CD4-positive, alpha-beta memory T cell (primary cell): Measurements from ENCODE around the gene UBR2. TPM values are rescaled to one million over a fixed set of nuclear protein-coding genes. Genes with fewer than 3 reads are reported as not detected.
A peak's percentile ranks its signal among the peaks of the same experiment; 100 is the strongest.

Source experiments
- CTCF ChIA-PET: fragments of 350-600 bp; sonication (Branson Sonifier 250); formaldehyde crosslinking; loops from one replicate; lab custom pipeline; 2021; ENCODE audit warnings: inconsistent platforms; ENCODE audit not compliant: partially characterized antibody; lab: Charles Lee
- POLR2A ChIA-PET: fragments of 350-600 bp; sonication (Branson Sonifier 250); formaldehyde crosslinking; loops from one replicate; lab custom pipeline; 2021; ENCODE audit not compliant: partially characterized antibody; lab: Charles Lee
- DNase-seq, 5 donors: peaks; one replicate each; pipeline versions ENCODE4 v3.0.0 to v3.0.0-alpha.2; 2020 to 2022; ENCODE audit warnings: mixed read lengths in 1 of 5
- H3K27ac ChIP-seq: one replicate; pipeline ENCODE4 v1.7.0; 2013; ENCODE audit warnings: low read depth, low read length
- H3K27me3 ChIP-seq: 2 replicates; pipeline ENCODE4 v1.7.0; 2013; ENCODE audit warnings: mild to moderate bottlenecking, low read length, moderate library complexity; ENCODE audit not compliant: insufficient read depth
- H3K36me3 ChIP-seq: 2 replicates; pipeline ENCODE4 v1.7.0; 2013; ENCODE audit warnings: mild to moderate bottlenecking, low read length, moderate library complexity; ENCODE audit not compliant: insufficient read depth
- H3K4me1 ChIP-seq: 2 replicates; pipeline ENCODE4 v1.7.0; 2013; ENCODE audit warnings: mild to moderate bottlenecking, low read length, moderate library complexity; ENCODE audit not compliant: insufficient read depth
- H3K4me3 ChIP-seq, 2 donors: one replicate each; pipeline ENCODE4 v1.7.0; 2013; ENCODE audit warnings: low read length in 2 of 2, mild to moderate bottlenecking in 1 of 2
- H3K9me3 ChIP-seq, 2 donors: one replicate each; pipeline ENCODE4 v1.7.0; 2013; ENCODE audit warnings: low read length in 2 of 2, control low read depth in 1 of 2; ENCODE audit not compliant: control insufficient read depth in 1 of 2
- H3K27ac Mint-ChIP-seq, 7 donors: one replicate each; pipeline ENCODE4 v1.8.0; 2020 to 2021; ENCODE audit warnings: mixed read lengths in 7 of 7, mild to moderate bottlenecking in 6 of 7, inconsistent platforms in 3 of 7, moderate library complexity in 3 of 7
- H3K27me3 Mint-ChIP-seq, 2 donors: one replicate each; pipeline ENCODE4 v1.8.0; 2020 to 2021; ENCODE audit warnings: mixed read lengths in 2 of 2
- H3K36me3 Mint-ChIP-seq, 2 donors: one replicate each; pipeline ENCODE4 v1.8.0; 2020 to 2021; ENCODE audit warnings: mixed read lengths in 2 of 2, inconsistent platforms in 1 of 2, mild to moderate bottlenecking in 1 of 2
- H3K4me1 Mint-ChIP-seq, 4 donors: one replicate each; pipeline ENCODE4 v1.8.0; 2020 to 2021; ENCODE audit warnings: mixed read lengths in 4 of 4, mild to moderate bottlenecking in 1 of 4
- H3K4me3 Mint-ChIP-seq, 8 donors: one replicate each; pipeline ENCODE4 v1.8.0; 2020 to 2021; ENCODE audit warnings: mixed read lengths in 8 of 8, mild to moderate bottlenecking in 7 of 8, moderate library complexity in 6 of 8, inconsistent platforms in 3 of 8
- H3K9me3 Mint-ChIP-seq, 8 donors: one replicate each; pipeline ENCODE4 v1.8.0; 2020 to 2021; ENCODE audit warnings: mixed read lengths in 8 of 8, mild to moderate bottlenecking in 5 of 8, inconsistent platforms in 3 of 8, moderate library complexity in 1 of 8
- intact Hi-C: fragments of 100-400 bp; cut with micrococcal nuclease; formaldehyde crosslinking; loops from one replicate; pipeline ENCODE4 v1.15.1; 2023
- polyA plus RNA-seq, 2 donors: library from polyadenylated mRNA; unstranded; fragments of 300-500 nt; fragmentation: Illumina TruSeq; gene quantifications; one replicate each; pipeline ENCODE4 v1.2.3, GENCODE V29; 2021
- total RNA-seq, 2 experiments: library from RNA; stranded (reverse); gene quantifications; one replicate each; pipeline ENCODE4 v1.2.3, GENCODE V29; 2021

The UBR2 gene
- total and polyA plus RNA-seq, 4 experiments from 2014 or later = 4.9 to 55.7 (median 34.1) TPM

- Mint-ChIP-seq H3K27me3 (no peaks in the 10 kb centered on the region), H3K36me3 (peaks cover 48 to 71% of the 10 kb centered on the region in 2 donors), H3K4me3 (no peak overlapping the region), H3K9me3 (no peaks in the 10 kb centered on the region), H3K27ac (peak overlapping the region in 5 of 7 donors; percentile 25 to 62 (median 29)), H3K4me1 (peaks cover 15 to 25% (median 20%) of the 10 kb centered on the region in 4 donors)
- Histone ChIP-seq H3K4me3 (no peak overlapping the region), H3K9me3 (no peaks in the 10 kb centered on the region), H3K27me3 (no peaks in the 10 kb centered on the region), H3K36me3 (peaks cover 34% of the 10 kb centered on the region), H3K27ac (no peak overlapping the region), H3K4me1 (peaks cover 12% of the 10 kb centered on the region)
- DNase-seq = no peak
- ChIA-PET CTCF (interaction anchor here (0.8 to 4.4 kb wide), 5 partner anchors 9 to 34 kb away, joined by 3 to 23 read pairs (median 4); no protein-coding TSS in a partner anchor), POLR2A (interaction anchor here (1.3 to 2.4 kb wide), 5 partner anchors 13 to 187 kb away, joined by 4 to 12 read pairs (median 5); partner anchors contain the start of genes RPL7L1 and TBCC)
- intact Hi-C loops = loop anchor here (5.0 kb wide), 1 partner anchor 35 kb away; no protein-coding TSS in a partner anchor
Measured at GRCh38 chr6:42692137-42692911, 128.5 kb downstream of the UBR2 start.

- H3K36me3 Mint-ChIP-seq = peaks cover 33 to 59% of the 10 kb centered on the region in 2 donors
- Histone ChIP-seq H3K36me3 (peaks cover 22% of the 10 kb centered on the region), H3K4me3 (no peak overlapping the region), H3K27ac (peak overlapping the region; percentile 22), H3K9me3 (no peaks in the 10 kb centered on the region), H3K27me3 (no peaks in the 10 kb centered on the region), H3K4me1 (peaks cover 12% of the 10 kb centered on the region)
- intact Hi-C loops = loop anchor here (5.0 kb wide), 1 partner anchor 33 kb away; no protein-coding TSS in a partner anchor
- H3K9me3 Mint-ChIP-seq = no peaks in the 10 kb centered on the region
- ChIA-PET POLR2A (interaction anchor here (1.3 to 2.6 kb wide), 5 partner anchors 11 to 90 kb away, joined by 3 to 12 read pairs (median 8); partner anchors contain the start of gene TBCC), CTCF (interaction anchor here (0.7 to 4.4 kb wide), 6 partner anchors 27 to 186 kb away, joined by 3 to 23 read pairs (median 4); partner anchors contain the start of gene RPL7L1)
- H3K4me3 Mint-ChIP-seq = peak overlapping the region in 3 of 8 donors; percentile 15 to 54 (median 21)
- H3K4me1 Mint-ChIP-seq = peaks cover 15 to 25% (median 20%) of the 10 kb centered on the region in 4 donors
- H3K27me3 Mint-ChIP-seq = no peaks in the 10 kb centered on the region
- peak in 3 of 5 donors; percentile 11 to 27 (median 26) for DNase-seq
- H3K27ac Mint-ChIP-seq = peak overlapping the region; percentile 28 to 89 (median 77)
Measured at GRCh38 chr6:42693725-42694323, 130.0 kb downstream of the UBR2 start.

DNA sequence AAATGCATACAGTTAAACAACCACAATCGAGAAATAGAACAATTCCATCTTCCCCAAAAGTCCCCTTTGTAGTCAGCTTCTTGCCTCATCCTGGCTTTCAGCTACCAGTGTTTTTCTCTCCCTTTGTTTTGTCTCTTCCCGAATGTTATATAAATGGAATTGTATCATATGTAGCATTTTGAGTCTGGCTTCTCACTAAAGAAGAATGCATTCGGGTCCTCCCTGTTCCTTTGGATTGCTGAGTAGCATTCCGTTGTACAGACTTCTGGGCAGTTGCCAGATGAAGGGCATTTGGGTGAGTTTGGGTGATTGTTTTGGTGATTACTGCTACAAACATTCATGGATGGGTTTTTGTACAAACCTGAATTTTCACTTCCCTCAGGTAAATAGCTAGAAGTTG is 130.8 kb downstream of the UBR2 start:
- Mint-ChIP-seq H3K27me3 (no peaks in the 10 kb centered on the region), H3K27ac (peak overlapping the region in 4 of 7 donors; percentile 44 to 87 (median 82)), H3K4me1 (peaks cover 15 to 25% (median 20%) of the 10 kb centered on the region in 4 donors), H3K36me3 (peaks cover 29 to 51% of the 10 kb centered on the region in 2 donors), H3K4me3 (no peak overlapping the region), H3K9me3 (no peaks in the 10 kb centered on the region)
- no peak for DNase-seq
- Histone ChIP-seq H3K36me3 (peaks cover 15% of the 10 kb centered on the region), H3K27me3 (no peaks in the 10 kb centered on the region), H3K4me3 (no peak overlapping the region), H3K9me3 (no peaks in the 10 kb centered on the region), H3K27ac (no peak overlapping the region), H3K4me1 (peaks cover 12% of the 10 kb centered on the region)
- POLR2A ChIA-PET = interaction anchor here (1.2 to 2.6 kb wide), 2 partner anchors 32 to 93 kb away, joined by 4 to 8 read pairs; no protein-coding TSS in a partner anchor
- intact Hi-C loops = loop anchor here (5.0 kb wide), 1 partner anchor 33 kb away; no protein-coding TSS in a partner anchor
- CTCF ChIA-PET = interaction anchor here (0.6 to 4.4 kb wide), 6 partner anchors 26 to 185 kb away, joined by 3 to 23 read pairs (median 4); partner anchors contain the start of gene RPL7L1

- no peak overlapping the region for H3K27ac ChIP-seq
- H3K36me3 Mint-ChIP-seq = peaks cover 12 to 31% of the 10 kb centered on the region in 2 donors
- H3K9me3 ChIP-seq = no peaks in the 10 kb centered on the region
- peaks cover 12% of the 10 kb centered on the region for H3K4me1 ChIP-seq
- H3K27ac Mint-ChIP-seq = peak overlapping the region in 4 of 7 donors; percentile 15 to 79 (median 25)
- no peak overlapping the region for H3K4me3 Mint-ChIP-seq
- H3K4me3 ChIP-seq = no peak overlapping the region
- CTCF ChIA-PET = no interaction called here
- no peaks in the 10 kb centered on the region for H3K27me3 ChIP-seq
- POLR2A ChIA-PET = interaction anchor here (1.8 kb wide), 1 partner anchor 30 kb away, joined by 6 read pairs; no protein-coding TSS in a partner anchor
- H3K9me3 Mint-ChIP-seq = no peaks in the 10 kb centered on the region
- intact Hi-C loops = no loop called here
- no peak for DNase-seq
- no peaks in the 10 kb centered on the region for H3K27me3 Mint-ChIP-seq
- no peaks in the 10 kb centered on the region for H3K36me3 ChIP-seq
- peaks cover 13 to 25% (median 18%) of the 10 kb centered on the region in 4 donors for H3K4me1 Mint-ChIP-seq
Measured at GRCh38 chr6:42696526-42697267, 132.9 kb downstream of the UBR2 start.

- ChIA-PET CTCF (no interaction called here), POLR2A (interaction anchor here (1.8 kb wide), 1 partner anchor 29 kb away, joined by 6 read pairs; no protein-coding TSS in a partner anchor)
- H3K9me3 Mint-ChIP-seq = no peaks in the 10 kb centered on the region
- no peak for DNase-seq
- no peak overlapping the region for H3K27ac ChIP-seq
- H3K4me3 Mint-ChIP-seq = no peak overlapping the region
- intact Hi-C loops = no loop called here
- H3K36me3 ChIP-seq = no peaks in the 10 kb centered on the region
- H3K4me1 ChIP-seq = peaks cover 12% of the 10 kb centered on the region
- peaks cover 13 to 25% (median 18%) of the 10 kb centered on the region in 4 donors for H3K4me1 Mint-ChIP-seq
- H3K27me3 ChIP-seq = no peaks in the 10 kb centered on the region
- peaks cover 12 to 27% of the 10 kb centered on the region in 2 donors for H3K36me3 Mint-ChIP-seq
- H3K9me3 ChIP-seq = no peaks in the 10 kb centered on the region
- H3K27me3 Mint-ChIP-seq = no peaks in the 10 kb centered on the region
- no peak overlapping the region for H3K4me3 ChIP-seq
- H3K27ac Mint-ChIP-seq = no peak overlapping the region
Measured at GRCh38 chr6:42697268-42697655, 133.4 kb downstream of the UBR2 start.

GRCh38 chr6:42698217-42698616 is 134.4 kb downstream of the UBR2 start:
- no peak for DNase-seq
- peak overlapping the region in 1 of 7 donors; percentile 8 for H3K27ac Mint-ChIP-seq
- H3K4me1 ChIP-seq = peaks cover 10% of the 10 kb centered on the region
- peaks cover 10 to 20% (median 13%) of the 10 kb centered on the region in 4 donors for H3K4me1 Mint-ChIP-seq
- intact Hi-C loops = no loop called here
- no peak overlapping the region for H3K4me3 Mint-ChIP-seq
- no peaks in the 10 kb centered on the region for H3K9me3 ChIP-seq
- no peaks in the 10 kb centered on the region for H3K9me3 Mint-ChIP-seq
- H3K4me3 ChIP-seq = no peak overlapping the region
- H3K27me3 Mint-ChIP-seq = no peaks in the 10 kb centered on the region
- no peak overlapping the region for H3K27ac ChIP-seq
- no peaks in the 10 kb centered on the region for H3K36me3 ChIP-seq
- CTCF ChIA-PET = no interaction called here
- H3K27me3 ChIP-seq = no peaks in the 10 kb centered on the region
- peaks cover 7 to 18% of the 10 kb centered on the region in 2 donors for H3K36me3 Mint-ChIP-seq
- POLR2A ChIA-PET = interaction anchor here (0.7 to 1.8 kb wide), 3 partner anchors 28 to 120 kb away, joined by 4 to 6 read pairs (median 6); no protein-coding TSS in a partner anchor
